GM18909 (cell line): ENCODE data around the gene CDH12.
"Not testable (repeated sequence)": the region's sequence is repeated elsewhere in the genome, so short reads cannot be mapped to it uniquely, and the experiment has no call there.

Experiments used
- ATAC-seq: cut with Tn5 transposase; IDR thresholded peaks from one replicate; pipeline ENCODE4 v1.9.1; 2021; ENCODE audit warnings: mild to moderate bottlenecking; ENCODE audit not compliant: unreplicated experiment, poor library complexity

The CDH12 gene

GRCh38 chr5:22076586-22076985, 776.6 kb downstream of the CDH12 start:
- ATAC-seq, result no peak

GRCh38 chr5:22070186-22070728, 782.9 kb downstream of the CDH12 start:
- ATAC-seq, result no peak

DNA sequence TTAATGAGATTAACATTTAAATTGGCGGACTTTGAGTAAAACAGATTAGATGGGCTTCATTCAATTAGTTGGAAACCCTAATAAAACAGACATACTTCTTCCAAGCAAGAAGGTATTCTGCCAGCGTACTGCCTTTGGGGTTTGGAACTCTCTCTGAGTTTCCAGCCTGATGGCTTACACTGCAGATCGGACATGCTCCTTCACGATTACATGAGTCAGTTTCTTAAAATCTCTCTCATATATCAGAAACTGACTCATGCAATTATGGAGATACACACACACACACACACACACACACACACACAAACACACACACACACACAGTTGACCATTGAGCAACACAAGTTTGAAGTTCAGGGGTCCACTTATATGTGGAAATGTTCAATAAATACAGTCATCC, 789.4 kb downstream of the CDH12 start:
- no peak for ATAC-seq

DNA sequence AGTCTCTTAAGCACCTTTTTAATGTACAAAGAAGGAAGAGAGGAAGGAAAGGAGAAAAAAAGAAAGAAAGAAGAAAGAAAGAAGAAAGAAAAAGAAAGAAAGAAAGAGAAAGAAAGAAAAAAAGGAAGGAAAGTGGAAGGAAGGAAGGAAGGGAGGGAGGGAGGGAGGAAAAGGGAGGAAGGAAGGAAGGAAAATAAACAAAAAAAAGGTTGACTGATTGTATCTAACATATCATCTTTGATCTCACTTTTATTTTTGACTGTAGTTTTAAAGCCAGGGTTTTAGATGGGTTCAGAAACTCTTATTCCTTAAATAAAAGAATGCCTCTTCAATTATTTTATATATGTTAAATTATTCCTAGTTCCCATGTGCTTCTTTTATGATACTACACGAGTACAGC, 794.5 kb downstream of the CDH12 start:
- no peak for ATAC-seq

DNA sequence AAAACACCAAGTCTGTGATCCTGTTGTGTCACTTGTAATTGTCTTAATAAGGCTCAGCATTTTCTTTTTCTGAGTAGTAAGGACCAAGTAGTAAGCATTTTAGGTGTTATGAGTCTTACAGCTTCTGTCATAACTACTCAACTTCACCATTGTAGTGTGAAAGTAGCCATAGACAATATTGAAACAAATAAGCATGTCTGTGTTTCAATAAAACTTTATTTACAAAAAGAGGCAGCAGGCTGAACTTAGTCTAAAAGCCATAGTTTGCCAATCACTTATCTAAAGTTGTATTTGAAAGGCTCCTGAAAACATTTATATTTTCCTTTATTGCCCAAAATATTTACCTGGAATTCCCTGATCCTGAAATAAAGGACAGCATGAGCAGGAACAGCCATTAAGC, 796.1 kb downstream of the CDH12 start:
- ATAC-seq, result no peak

- no peak for ATAC-seq
Measured at GRCh38 chr5:22056601-22057000, 796.5 kb downstream of the CDH12 start.

- no peak for ATAC-seq
Measured at GRCh38 chr5:22053195-22053594, 799.9 kb downstream of the CDH12 start.

GRCh38 chr5:22051881-22052280, 801.3 kb downstream of the CDH12 start:
- no peak for ATAC-seq

- no peak for ATAC-seq
Measured at GRCh38 chr5:22050931-22051330, 802.2 kb downstream of the CDH12 start.

DNA sequence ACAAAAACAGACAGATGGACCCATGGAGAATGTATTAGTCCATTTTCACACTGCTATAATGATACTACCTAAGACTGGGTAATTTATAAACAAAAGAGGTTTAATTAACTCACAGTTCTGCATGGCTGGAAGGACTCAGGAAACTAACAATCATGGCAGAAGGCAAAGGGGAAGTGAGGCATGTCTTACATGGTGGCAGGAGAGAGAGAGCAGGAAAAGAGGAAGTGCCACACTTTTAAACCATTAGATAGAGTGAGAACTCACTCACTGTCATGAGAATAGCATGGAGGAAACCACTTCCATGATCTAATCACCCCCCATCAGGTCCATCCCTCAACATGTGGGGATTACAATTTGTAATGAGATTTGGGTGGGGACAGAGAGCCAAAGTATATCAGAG, 808.9 kb downstream of the CDH12 start:
- ATAC-seq, result no peak

DNA sequence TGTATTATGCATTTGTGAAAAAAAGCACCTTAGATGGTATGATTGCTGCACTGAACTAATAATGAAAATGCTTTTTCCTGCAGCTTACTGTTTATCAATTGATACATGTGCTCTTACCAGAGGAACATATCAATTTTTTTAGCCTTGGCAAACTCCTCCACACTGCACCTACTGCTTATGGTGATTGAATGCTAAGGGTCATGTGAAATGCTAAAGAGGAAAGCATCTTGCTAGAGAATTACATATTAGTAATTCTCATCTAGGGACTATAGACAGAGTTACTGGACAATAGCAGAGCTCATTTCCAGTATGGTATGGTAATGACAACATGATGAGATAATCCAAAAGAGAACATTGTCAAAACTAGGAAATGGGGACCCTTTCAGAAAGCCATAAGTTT, 817.1 kb downstream of the CDH12 start:
- ATAC-seq, result no peak

- ATAC-seq, result no peak
Measured at GRCh38 chr5:22033066-22033465, 820.1 kb downstream of the CDH12 start.

DNA sequence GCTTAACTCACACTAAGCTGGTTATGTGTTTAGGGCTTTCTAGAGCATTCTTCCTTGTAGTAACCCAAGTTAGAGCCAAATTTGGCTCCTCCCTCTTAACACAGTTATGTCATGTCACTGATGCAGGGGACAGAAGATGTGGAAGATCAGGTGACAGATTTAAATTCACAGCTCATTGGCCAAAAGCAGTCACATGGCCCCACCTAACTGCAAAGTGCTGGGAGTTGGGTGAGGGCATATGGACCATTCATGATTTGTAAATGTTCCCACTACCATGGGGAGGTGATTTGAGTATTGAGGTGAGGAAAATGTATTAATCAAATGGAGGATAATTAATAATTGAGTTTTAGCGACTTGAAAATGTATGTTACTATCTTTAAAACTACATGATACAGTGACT, 829.4 kb downstream of the CDH12 start:
- no peak for ATAC-seq

- ATAC-seq, result not testable (repeated sequence)
Measured at GRCh38 chr5:22012893-22013292, 840.3 kb downstream of the CDH12 start.

- not testable (repeated sequence) for ATAC-seq
Measured at GRCh38 chr5:22010808-22011207, 842.3 kb downstream of the CDH12 start.

- not testable (repeated sequence) for ATAC-seq
Measured at GRCh38 chr5:22001097-22001496, 852.0 kb downstream of the CDH12 start.

DNA sequence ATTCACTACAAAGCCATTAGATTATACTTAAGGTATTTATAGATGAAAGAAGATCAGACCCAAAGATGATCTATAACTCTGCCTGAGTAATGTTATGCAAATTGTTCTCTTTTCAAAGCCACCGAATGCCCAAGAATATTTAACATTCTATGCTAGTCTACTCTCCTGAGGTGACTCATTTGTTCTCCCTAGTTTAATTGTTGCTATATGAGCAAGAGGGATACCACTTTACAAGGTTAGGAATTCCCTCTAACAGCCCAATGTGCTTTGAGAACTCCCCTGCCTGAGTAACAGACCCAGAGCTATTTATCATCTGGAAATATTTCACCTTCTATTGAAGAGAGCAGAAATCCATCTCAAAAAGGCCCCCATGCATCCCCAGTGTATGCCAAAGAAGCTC, 867.3 kb downstream of the CDH12 start:
- not testable (repeated sequence) for ATAC-seq

DNA sequence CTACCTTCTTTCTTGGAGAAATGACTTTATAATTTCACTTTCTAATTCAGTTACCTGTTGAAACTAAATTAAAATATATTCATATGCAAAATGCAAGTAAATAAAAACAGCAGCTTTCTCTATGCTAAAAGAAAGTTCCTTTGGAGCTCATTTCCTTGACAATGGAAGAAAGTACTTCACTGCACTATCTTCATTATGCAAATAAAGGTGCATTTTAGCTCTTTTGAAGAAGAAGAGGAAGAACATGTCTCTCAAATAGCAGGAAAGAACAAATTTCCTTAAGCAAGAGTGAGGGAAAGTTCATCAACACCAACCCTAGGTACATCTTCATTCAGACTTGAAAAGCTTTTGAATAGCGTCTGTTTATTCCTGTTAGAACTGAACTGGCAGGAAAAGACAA, 901.6 kb downstream of the CDH12 start:
- not testable (repeated sequence) for ATAC-seq

DNA sequence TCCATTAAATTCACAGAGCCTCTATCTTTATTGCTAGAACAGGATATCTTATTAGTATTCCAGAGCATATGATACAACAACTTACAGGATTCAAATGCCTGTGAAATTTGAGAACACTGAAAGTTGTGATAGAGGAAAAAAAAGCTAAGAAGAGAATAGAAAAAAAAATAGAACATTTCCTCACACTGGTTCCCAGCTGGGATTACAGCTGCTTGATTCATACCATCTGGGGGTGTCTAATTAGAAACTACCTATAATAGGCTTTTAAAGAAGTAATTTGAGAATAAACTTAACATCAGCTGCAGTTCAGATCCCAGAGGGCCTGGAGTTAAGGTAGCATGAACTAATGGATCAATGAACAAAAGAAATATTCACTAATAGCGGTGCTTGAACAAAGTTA, 922.0 kb downstream of the CDH12 start:
- ATAC-seq, result no peak

DNA sequence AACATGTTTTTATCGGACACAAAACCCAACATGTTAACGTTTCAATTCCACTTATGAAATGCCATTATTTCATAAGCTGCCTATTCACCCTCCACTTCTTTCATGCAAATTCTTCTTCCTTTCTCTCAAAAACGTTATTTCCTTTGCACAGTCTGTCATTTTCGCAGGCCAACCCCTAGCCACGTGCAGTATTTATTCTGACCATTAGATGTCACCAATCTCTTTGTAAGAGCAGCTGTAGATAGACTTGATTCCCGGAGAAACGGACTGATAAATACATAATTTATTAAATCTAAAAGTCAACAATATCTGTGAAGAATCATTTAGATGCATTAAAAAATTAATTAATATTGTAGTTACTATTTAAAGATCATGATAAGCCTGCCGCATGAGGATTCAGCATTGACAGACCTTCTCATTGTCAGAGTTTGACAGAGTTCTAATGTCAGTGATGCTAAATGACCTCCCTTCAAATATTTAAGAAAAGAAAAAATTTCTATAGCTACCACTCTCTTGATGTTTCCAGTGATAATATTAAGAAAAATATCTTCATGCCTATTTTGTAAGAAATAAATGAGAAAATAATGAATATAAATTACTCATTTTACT, 933.6 kb downstream of the CDH12 start:
- peak; percentile 98 for ATAC-seq

- ATAC-seq, result no peak
Measured at GRCh38 chr5:21918451-21918850, 934.7 kb downstream of the CDH12 start.

DNA sequence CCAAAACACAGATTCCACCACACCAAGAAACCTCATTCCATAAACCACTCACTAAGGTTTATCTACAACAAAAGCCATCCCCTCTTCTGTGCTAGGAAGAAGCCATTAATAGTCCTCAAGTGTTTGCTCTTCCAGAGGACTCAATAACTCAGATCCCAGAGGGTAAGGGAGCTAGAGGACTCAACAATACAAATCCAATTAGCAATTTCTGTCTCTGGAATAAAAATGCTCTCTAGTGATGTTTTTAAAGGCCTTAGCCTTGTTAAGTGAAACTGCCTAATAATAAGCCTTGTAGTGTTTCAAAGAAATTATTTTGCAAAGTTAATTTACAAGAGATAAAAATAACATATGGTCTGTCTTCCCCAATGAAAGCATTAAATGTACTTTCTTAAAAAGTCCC, 942.4 kb downstream of the CDH12 start:
- no peak for ATAC-seq
